H1 (cell line): Measurements from ENCODE around the gene CACUL1. TPM values are rescaled to one million over a fixed set of nuclear protein-coding genes. Genes with fewer than 3 reads are reported as not detected.

Experiments used
- ATF2 ChIP-seq: IDR thresholded peaks from 2 replicates; pipeline ENCODE4 v1.6.1; 2012; ENCODE audit warnings: low read length, inconsistent platforms
- CHD7 ChIP-seq: fragments of 300-600 bp; sonication (generic); IDR thresholded peaks from 2 replicates; pipeline ENCODE4 v1.7.1; 2012; ENCODE audit warnings: low read length, moderate library complexity, mild to moderate bottlenecking, inconsistent platforms; ENCODE audit not compliant: insufficient replicate concordance
- CREB1 ChIP-seq: IDR thresholded peaks from 2 replicates; pipeline ENCODE4 v1.6.1; 2012; ENCODE audit warnings: inconsistent platforms
- GTF2F1 ChIP-seq: IDR thresholded peaks from 2 replicates; pipeline ENCODE4 v1.6.1; 2012; ENCODE audit warnings: low read depth, low read length, improper control_type of control experiment, borderline replicate concordance
- JUND ChIP-seq: IDR thresholded peaks from 2 replicates; pipeline ENCODE4 v1.6.1; 2011; ENCODE audit warnings: mild to moderate bottlenecking, improper control_type of control experiment, low read length
- RNF2 ChIP-seq: fragments of 200-900, 300-1000 bp; sonication (generic); IDR thresholded peaks from 2 replicates; pipeline ENCODE4 v1.7.1; 2016; ENCODE audit warnings: borderline replicate concordance, low read depth, mild to moderate bottlenecking, antibody characterized with exemption, low read length; ENCODE audit not compliant: poor library complexity, severe bottlenecking; ENCODE audit errors: missing control alignments
- RXRA ChIP-seq: IDR thresholded peaks from 2 replicates; pipeline ENCODE4 v1.6.1; 2011; ENCODE audit warnings: low read depth, mild to moderate bottlenecking, low read length, moderate library complexity; ENCODE audit not compliant: insufficient read depth
- TEAD4 ChIP-seq: IDR thresholded peaks from 2 replicates; pipeline ENCODE4 v1.6.1; 2012; ENCODE audit warnings: low read depth, low read length, inconsistent platforms, mixed read lengths
- polyA plus RNA-seq, 7 experiments: library from polyadenylated mRNA; depleted of rRNA in 3 of 7; stranded (reverse) in 5 of 7; unstranded in 2 of 7; fragments of >200 nt in 5 of 7; fragments of 200-250 nt in 2 of 7; gene quantifications; 1 replicate in 5 of 7; 2 replicates in 1 of 7; 4 replicates in 1 of 7; pipeline versions ENCODE4 v1.2.1 to v1.2.3, GENCODE V29; 2011 to 2013; ENCODE audit warnings: missing spikeins in 2 of 7, mixed read lengths in 2 of 7
- total RNA-seq: library from RNA; stranded (reverse); fragmentation: NEBNext Ultra II Directional; extraction: Animal tissue kit (Norgen Biotek cat#: 25700); gene quantifications from 2 replicates; pipeline ENCODE4 v1.2.1, GENCODE V29; 2021

Gene CACUL1
- total and polyA plus RNA-seq, 2 of the 8 experiments (the other 6 are each of a cell fraction or from before 2014, with no cell fraction given), result 6.5 to 34.2 TPM

GRCh38 chr10:118753331-118754228 lies 1.2 kb downstream of the CACUL1 start (continued):
- TF ChIP-seq CHD7 (no peak), JUND (no peak), TEAD4 (no peak), CREB1 (no peak), ATF2 (no peak), RXRA (no peak), GTF2F1 (no peak), RNF2 (no peak)
